Measurements from ENCODE around the gene PITX1. TPM values are rescaled to one million over a fixed set of nuclear protein-coding genes. Genes with fewer than 3 reads are reported as not detected.
A peak's percentile ranks its signal among the peaks of the same experiment; 100 is the strongest.
"Not testable (repeated sequence)": the region's sequence is repeated elsewhere in the genome, so short reads cannot be mapped to it uniquely, and the experiment has no call there.

PITX1 gene
- total and polyA plus RNA-seq, 11 donors, result 0.03 to 0.39 TPM; not detected in 9

GRCh38 chr5:134994560-134995156 lies 39.4 kb downstream of the PITX1 start:
- H3K4me3 ChIP-seq, result no peak overlapping the region
- no peak for ATAC-seq
- DNase-seq, result no peak
- TF ChIP-seq POLR2A (IDR thresholded peaks at IDR 0.05) (no peak), CTCF (IDR thresholded peaks at IDR 0.05) (no peak)
- peaks cover 0 to 7% (median 0%) of the 10 kb centered on the region in 12 donors for H3K4me1 ChIP-seq
- no peak overlapping the region for H3K27ac ChIP-seq
- intact Hi-C loops (cut with DNase I), result no loop called here
- WGBS, 4 donors, result 61 to 70% (median 66%) methylated on average over 2 of the region's 2 CpGs
- H3K36me3 ChIP-seq, result no peaks in the 10 kb centered on the region
- H3K27me3 ChIP-seq, result no peaks in the 10 kb centered on the region
- H3K9me3 ChIP-seq, result peaks cover 0 to 9% (median 0%) of the 10 kb centered on the region in 12 donors

GRCh38 chr5:134993161-134993560 lies 40.9 kb downstream of the PITX1 start:
- WGBS, 4 donors, result 93 to 96% (median 94%) methylated on average over 2 of the region's 2 CpGs
- Histone ChIP-seq H3K4me1 (peaks cover 0 to 7% (median 0%) of the 10 kb centered on the region in 12 donors), H3K27ac (no peak overlapping the region), H3K27me3 (no peaks in the 10 kb centered on the region), H3K9me3 (peaks cover 0 to 9% (median 0%) of the 10 kb centered on the region in 12 donors), H3K4me3 (no peak overlapping the region), H3K36me3 (no peaks in the 10 kb centered on the region)
- DNase-seq (no peak), ATAC-seq (peak in 1 of 4 donors; percentile 42)
- TF ChIP-seq CTCF (IDR thresholded peaks at IDR 0.05) (no peak), POLR2A (IDR thresholded peaks at IDR 0.05) (no peak)
- intact Hi-C loops (cut with DNase I), result no loop called here

- intact Hi-C loops (cut with DNase I), result no loop called here
- WGBS, 4 donors, result 91 to 95% (median 92%) methylated on average over 5 of the region's 5 CpGs
Observed at GRCh38 chr5:134992148-134992547, 41.9 kb downstream of the PITX1 start.

DNA sequence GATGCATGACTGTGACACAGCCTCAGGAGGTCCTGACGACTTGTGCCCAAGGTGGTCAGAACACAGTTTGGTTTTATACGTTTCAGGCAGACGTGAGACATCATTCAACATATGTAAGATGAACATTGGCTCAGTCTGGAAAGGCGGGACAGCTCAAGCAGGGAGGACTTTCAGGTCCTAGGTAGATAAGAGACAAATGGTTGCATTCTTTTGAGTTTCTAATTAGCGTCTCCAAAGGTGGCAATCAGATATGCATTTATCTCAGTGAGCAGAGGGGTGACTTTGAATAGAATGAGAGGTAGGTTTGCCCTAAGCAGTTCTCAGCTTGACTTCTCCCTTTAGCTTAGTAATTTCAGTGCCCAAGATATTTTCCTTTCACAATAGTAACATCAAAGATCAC lies 43.8 kb downstream of the PITX1 start:
- H3K36me3 ChIP-seq; H3K4me3 ChIP-seq; DNase-seq; ATAC-seq; H3K27me3 ChIP-seq; H3K4me1 ChIP-seq; intact Hi-C loops (cut with DNase I); H3K27ac ChIP-seq; H3K9me3 ChIP-seq: not testable (repeated sequence)
- 47 to 60% (median 53%) methylated on average over 5 of the region's 5 CpGs for WGBS, 4 donors

More at GRCh38 chr5:134992148-134992547, 41.9 kb downstream of the PITX1 start:
- ATAC-seq (no peak), DNase-seq (no peak)
- Histone ChIP-seq H3K4me1 (peaks cover 0 to 7% (median 0%) of the 10 kb centered on the region in 12 donors), H3K27ac (no peak overlapping the region), H3K9me3 (peaks cover 0 to 7% (median 0%) of the 10 kb centered on the region in 12 donors), H3K36me3 (no peaks in the 10 kb centered on the region), H3K27me3 (no peaks in the 10 kb centered on the region), H3K4me3 (no peak overlapping the region)
- TF ChIP-seq POLR2A (IDR thresholded peaks at IDR 0.05) (no peak), CTCF (IDR thresholded peaks at IDR 0.05) (no peak)
